Measurements from ENCODE around the gene WIPF2. TPM values are rescaled to one million over a fixed set of nuclear protein-coding genes. Genes with fewer than 3 reads are reported as not detected.
A peak's percentile ranks its signal among the peaks of the same experiment; 100 is the strongest.
"Not testable (repeated sequence)": the region's sequence is repeated elsewhere in the genome, so short reads cannot be mapped to it uniquely, and the experiment has no call there.

Gene WIPF2
- total RNA-seq, 1 experiment from 2014 or later, result 5.1 TPM

GRCh38 chr17:40188694-40189093, 30.4 kb upstream of the WIPF2 start:
- DNase-seq (ENCODE audit: low read depth, low spot score), result no peak
- in situ Hi-C loops (cut with HindIII; ENCODE audit: low pct_unique_long_range_greater_than_20kb, low sequenced_read_pairs), result no loop called here

- peak; percentile 51 for DNase-seq (ENCODE audit: low read depth, low spot score)
- in situ Hi-C loops (cut with HindIII; ENCODE audit: low pct_unique_long_range_greater_than_20kb, low sequenced_read_pairs), result no loop called here
These were observed 28.7 kb upstream of the WIPF2 start for GRCh38 chr17:40190197-40191021.

GRCh38 chr17:40191237-40192208, 27.6 kb upstream of the WIPF2 start:
- DNase-seq (ENCODE audit: low read depth, low spot score), result peak; percentile 76
- in situ Hi-C loops (cut with HindIII; ENCODE audit: low pct_unique_long_range_greater_than_20kb, low sequenced_read_pairs), result no loop called here

GRCh38 chr17:40192961-40193360, 26.1 kb upstream of the WIPF2 start:
- in situ Hi-C loops (cut with HindIII; ENCODE audit: low pct_unique_long_range_greater_than_20kb, low sequenced_read_pairs), result no loop called here
- no peak for DNase-seq (ENCODE audit: low read depth, low spot score)

GRCh38 chr17:40194821-40195220, 24.3 kb upstream of the WIPF2 start:
- no peak for DNase-seq (ENCODE audit: low read depth, low spot score)
- in situ Hi-C loops (cut with HindIII; ENCODE audit: low pct_unique_long_range_greater_than_20kb, low sequenced_read_pairs), result no loop called here

- no peak for DNase-seq (ENCODE audit: low read depth, low spot score)
- in situ Hi-C loops (cut with HindIII; ENCODE audit: low pct_unique_long_range_greater_than_20kb, low sequenced_read_pairs), result no loop called here
These were observed 21.6 kb upstream of the WIPF2 start for GRCh38 chr17:40197550-40197949.

GRCh38 chr17:40197965-40198456, 21.1 kb upstream of the WIPF2 start:
- DNase-seq (ENCODE audit: low read depth, low spot score); in situ Hi-C loops (cut with HindIII; ENCODE audit: low pct_unique_long_range_greater_than_20kb, low sequenced_read_pairs): not testable (repeated sequence)

GRCh38 chr17:40198576-40198975, 20.5 kb upstream of the WIPF2 start:
- DNase-seq (ENCODE audit: low read depth, low spot score), result no peak
- in situ Hi-C loops (cut with HindIII; ENCODE audit: low pct_unique_long_range_greater_than_20kb, low sequenced_read_pairs), result no loop called here

- DNase-seq (ENCODE audit: low read depth, low spot score), result no peak
- in situ Hi-C loops (cut with HindIII; ENCODE audit: low pct_unique_long_range_greater_than_20kb, low sequenced_read_pairs), result no loop called here
These were observed 16.0 kb upstream of the WIPF2 start for GRCh38 chr17:40203131-40203530.

GRCh38 chr17:40206193-40206592, 12.9 kb upstream of the WIPF2 start:
- in situ Hi-C loops (cut with HindIII; ENCODE audit: low pct_unique_long_range_greater_than_20kb, low sequenced_read_pairs); DNase-seq (ENCODE audit: low read depth, low spot score): not testable (repeated sequence)

- no peak for DNase-seq (ENCODE audit: low read depth, low spot score)
- in situ Hi-C loops (cut with HindIII; ENCODE audit: low pct_unique_long_range_greater_than_20kb, low sequenced_read_pairs), result no loop called here
These were observed 9.6 kb upstream of the WIPF2 start for GRCh38 chr17:40209404-40210093.

- in situ Hi-C loops (cut with HindIII; ENCODE audit: low pct_unique_long_range_greater_than_20kb, low sequenced_read_pairs); DNase-seq (ENCODE audit: low read depth, low spot score): not testable (repeated sequence)
These were observed 5.2 kb upstream of the WIPF2 start for GRCh38 chr17:40213914-40214313.

- peak; percentile 40 for DNase-seq (ENCODE audit: low read depth, low spot score)
- in situ Hi-C loops (cut with HindIII; ENCODE audit: low pct_unique_long_range_greater_than_20kb, low sequenced_read_pairs), result no loop called here
These were observed 931 bp upstream of the WIPF2 start for GRCh38 chr17:40218006-40218739.

- peak; percentile 55 for DNase-seq (ENCODE audit: low read depth, low spot score)
- in situ Hi-C loops (cut with HindIII; ENCODE audit: low pct_unique_long_range_greater_than_20kb, low sequenced_read_pairs), result no loop called here
These were observed 662 bp downstream of the WIPF2 start for GRCh38 chr17:40219594-40220338.

GRCh38 chr17:40224718-40225550, 5.8 kb downstream of the WIPF2 start:
- in situ Hi-C loops (cut with HindIII; ENCODE audit: low pct_unique_long_range_greater_than_20kb, low sequenced_read_pairs), result no loop called here

GRCh38 chr17:40229146-40229545, 10.0 kb downstream of the WIPF2 start:
- in situ Hi-C loops (cut with HindIII; ENCODE audit: low pct_unique_long_range_greater_than_20kb, low sequenced_read_pairs); DNase-seq (ENCODE audit: low read depth, low spot score): not testable (repeated sequence)

More at GRCh38 chr17:40224718-40225550, 5.8 kb downstream of the WIPF2 start:
- no peak for DNase-seq (ENCODE audit: low read depth, low spot score)
